ENCODE results near the gene APOA5. TPM values are rescaled to one million over a fixed set of nuclear protein-coding genes. Genes with fewer than 3 reads are reported as not detected.

APOA5 gene
- total RNA-seq, 1 experiment from 2014 or later, result not detected

- no peaks in the 10 kb centered on the region for H3K79me2 ChIP-seq (ENCODE audit: low read length)
- no peak overlapping the region for H3K27ac ChIP-seq (ENCODE audit: low read length)
- no peak overlapping the region for H3K4me2 ChIP-seq (ENCODE audit: low read length)
- H3K4me3 ChIP-seq (ENCODE audit: low read length), result no peak overlapping the region
- ATAC-seq, result no peak
- no peak overlapping the region for H2AFZ ChIP-seq (ENCODE audit: low read length)
- intact Hi-C loops (cut with micrococcal nuclease), result no loop called here
- no peaks in the 10 kb centered on the region for H3F3A ChIP-seq (ENCODE audit: low read length, unreplicated experiment)
- POLR2A ChIA-PET (ENCODE audit: unreplicated experiment), result no interaction called here
- no peaks in the 10 kb centered on the region for H4K20me1 ChIP-seq (ENCODE audit: low read length)
- H3K9me2 ChIP-seq (replicated peaks; ENCODE audit: low read length), result no peaks in the 10 kb centered on the region
- H3K36me3 ChIP-seq (ENCODE audit: low read depth, low read length), result no peaks in the 10 kb centered on the region
- H3K9ac ChIP-seq (ENCODE audit: low read length), result no peak overlapping the region
- H3K27me3 ChIP-seq (ENCODE audit: low read length), result no peaks in the 10 kb centered on the region
- CTCF ChIA-PET, result interaction anchor here (0.6 kb wide), 1 partner anchor 46 kb away, joined by 6 read pairs; no protein-coding TSS in a partner anchor
- BruUV-seq (replicated peaks), result no TSS peak
- H3K9me3 ChIP-seq (ENCODE audit: low read length), result no peaks in the 10 kb centered on the region
- peaks cover 2% of the 10 kb centered on the region for H3K4me1 ChIP-seq (ENCODE audit: insufficient read depth, low read length)
- no peak for DNase-seq
- TF ChIP-seq EZH2phosphoT487 (IDR thresholded peaks at IDR 0.05; ENCODE audit: borderline replicate concordance, low read length) (no peak), EZH2 (IDR thresholded peaks at IDR 0.05; ENCODE audit: low read length, unreplicated experiment) (no peak)
- TF ChIP-seq, protein P1, sequence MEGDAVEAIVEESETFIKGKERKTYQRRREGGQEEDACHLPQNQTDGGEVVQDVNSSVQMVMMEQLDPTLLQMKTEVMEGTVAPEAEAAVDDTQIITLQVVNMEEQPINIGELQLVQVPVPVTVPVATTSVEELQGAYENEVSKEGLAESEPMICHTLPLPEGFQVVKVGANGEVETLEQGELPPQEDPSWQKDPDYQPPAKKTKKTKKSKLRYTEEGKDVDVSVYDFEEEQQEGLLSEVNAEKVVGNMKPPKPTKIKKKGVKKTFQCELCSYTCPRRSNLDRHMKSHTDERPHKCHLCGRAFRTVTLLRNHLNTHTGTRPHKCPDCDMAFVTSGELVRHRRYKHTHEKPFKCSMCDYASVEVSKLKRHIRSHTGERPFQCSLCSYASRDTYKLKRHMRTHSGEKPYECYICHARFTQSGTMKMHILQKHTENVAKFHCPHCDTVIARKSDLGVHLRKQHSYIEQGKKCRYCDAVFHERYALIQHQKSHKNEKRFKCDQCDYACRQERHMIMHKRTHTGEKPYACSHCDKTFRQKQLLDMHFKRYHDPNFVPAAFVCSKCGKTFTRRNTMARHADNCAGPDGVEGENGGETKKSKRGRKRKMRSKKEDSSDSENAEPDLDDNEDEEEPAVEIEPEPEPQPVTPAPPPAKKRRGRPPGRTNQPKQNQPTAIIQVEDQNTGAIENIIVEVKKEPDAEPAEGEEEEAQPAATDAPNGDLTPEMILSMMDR (conservative IDR thresholded peaks at IDR 0.05; ENCODE audit: low read depth, low read length), result no peak
Measured at GRCh38 chr11:116830184-116830912, 38.7 kb upstream of the APOA5 start.

GRCh38 chr11:116829525-116830183, 38.0 kb upstream of the APOA5 start, which contains the start of gene APOC3:
APOC3 (plus strand) TSS chr11:116829907; CDS start chr11:116830583, 676 bp downstream.
- intact Hi-C loops (cut with micrococcal nuclease), result no loop called here
- DNase-seq, result no peak
- POLR2A ChIA-PET (ENCODE audit: unreplicated experiment), result no interaction called here

More at GRCh38 chr11:116829525-116830183, 38.0 kb upstream of the APOA5 start, which contains the start of gene APOC3:
- no peak within 1 kb of the TSS for H3K4me3 ChIP-seq (ENCODE audit: low read length)
- TF ChIP-seq EZH2 (IDR thresholded peaks at IDR 0.05; ENCODE audit: low read length, unreplicated experiment) (no peak), EZH2phosphoT487 (IDR thresholded peaks at IDR 0.05; ENCODE audit: borderline replicate concordance, low read length) (no peak)
- TF ChIP-seq, protein P1 (conservative IDR thresholded peaks at IDR 0.05; ENCODE audit: low read depth, low read length), result no peak
- no peaks in the 10 kb centered on the region for H3K27me3 ChIP-seq (ENCODE audit: low read length)
- H3K36me3 ChIP-seq (ENCODE audit: low read depth, low read length), result no peaks in the 10 kb centered on the region
- no peak within 1 kb of the TSS for H3K27ac ChIP-seq (ENCODE audit: low read length)
- no peaks in the 10 kb centered on the region for H3F3A ChIP-seq (ENCODE audit: low read length, unreplicated experiment)
- H3K79me2 ChIP-seq (ENCODE audit: low read length), result no peaks in the 10 kb centered on the region
- no peaks in the 10 kb centered on the region for H3K4me1 ChIP-seq (ENCODE audit: insufficient read depth, low read length)
- H2AFZ ChIP-seq (ENCODE audit: low read length), result no peak within 1 kb of the TSS
- no peak within 1 kb of the TSS for H3K4me2 ChIP-seq (ENCODE audit: low read length)
- no peak for ATAC-seq
- no peaks in the 10 kb centered on the region for H3K9me3 ChIP-seq (ENCODE audit: low read length)
- no peak within 1 kb of the TSS for H3K9ac ChIP-seq (ENCODE audit: low read length)
- no peaks in the 10 kb centered on the region for H3K9me2 ChIP-seq (replicated peaks; ENCODE audit: low read length)
- H4K20me1 ChIP-seq (ENCODE audit: low read length), result no peaks in the 10 kb centered on the region
- BruUV-seq (replicated peaks), result no TSS peak
- CTCF ChIA-PET, result no interaction called here

All from PC-3 (cell line).